Body of pancreas (tissue), 4 donors: ENCODE results near the gene CNTNAP2. TPM values are rescaled to one million over a fixed set of nuclear protein-coding genes. Genes with fewer than 3 reads are reported as not detected.

Experiments
- ATAC-seq: fragments of 150-250 bp; one replicate; pipeline ENCODE4 v1.9.1; 2016
- DNase-seq, 4 donors: peaks; one replicate each; pipeline ENCODE4 v3.0.0-alpha.2; 2019
- H3K27ac ChIP-seq, 4 donors: fragments of 200-600 bp; sonication (generic); 1 replicate in 3 of 4; 2 replicates in 1 of 4; pipeline versions ENCODE4 v1.5.1 to v1.6.1; 2016 to 2019; ENCODE audit warnings: mild to moderate bottlenecking in 1 of 4, mixed read lengths in 1 of 4, moderate library complexity in 1 of 4
- H3K27me3 ChIP-seq, 2 donors: fragments of 200-600 bp; sonication (generic); one replicate each; pipeline ENCODE4 v1.6.0; 2016; ENCODE audit warnings: mild to moderate bottlenecking in 1 of 2
- H3K36me3 ChIP-seq, 2 donors: fragments of 200-600 bp; sonication (generic); replicated peaks in 1 of 2; 2 replicates each; pipeline ENCODE4 v1.5.1; 2016; ENCODE audit warnings: low read depth in 2 of 2; ENCODE audit not compliant: insufficient read depth in 1 of 2
- H3K4me1 ChIP-seq: fragments of 200-600 bp; sonication (generic); one replicate; pipeline ENCODE4 v1.6.0; 2016
- H3K4me3 ChIP-seq, 2 donors: fragments of 200-600 bp; sonication (generic); 1 replicate in 1 of 2; 2 replicates in 1 of 2; pipeline ENCODE4 v1.5.1; 2016 to 2019
- H3K9me3 ChIP-seq, 3 donors: fragments of 200-600 bp; sonication (generic); 1 replicate in 2 of 3; 2 replicates in 1 of 3; pipeline ENCODE4 v1.5.1; 2016
- CTCF ChIP-seq, 7 experiments: fragments of 450-650 bp in 4 of 7; fragments of 200-600 bp in 3 of 7; sonication (generic) in 3 of 7; IDR thresholded peaks; one replicate each; pipeline ENCODE4 v1.5.1; 2016 to 2019; ENCODE audit warnings: antibody characterized with exemption in 7 of 7
- POLR2A ChIP-seq, 3 donors: fragments of 450-650 bp; IDR thresholded peaks; one replicate each; pipeline ENCODE4 v1.6.1; 2016; ENCODE audit warnings: antibody characterized with exemption in 3 of 3, mild to moderate bottlenecking in 2 of 3
- WGBS, 2 donors: methylation state at CpG; one replicate each; pipeline ENCODE4 v1.1.5; 2017; 5-methylcytosine and 5-hydroxymethylcytosine counted together
- intact Hi-C: fragments of 100-400 bp; cut with DNase I; formaldehyde crosslinking; loops from one replicate; pipeline ENCODE4 v1.15.1; 2023
- total RNA-seq, 2 donors: library from RNA; depleted of rRNA; stranded (reverse); fragments of >200 nt; gene quantifications; one replicate each; pipeline ENCODE4 v1.1.0, GENCODE V29; 2016

The CNTNAP2 gene
- total RNA-seq, 2 donors from 2014 or later: 1.0 TPM; not detected in 1

DNA sequence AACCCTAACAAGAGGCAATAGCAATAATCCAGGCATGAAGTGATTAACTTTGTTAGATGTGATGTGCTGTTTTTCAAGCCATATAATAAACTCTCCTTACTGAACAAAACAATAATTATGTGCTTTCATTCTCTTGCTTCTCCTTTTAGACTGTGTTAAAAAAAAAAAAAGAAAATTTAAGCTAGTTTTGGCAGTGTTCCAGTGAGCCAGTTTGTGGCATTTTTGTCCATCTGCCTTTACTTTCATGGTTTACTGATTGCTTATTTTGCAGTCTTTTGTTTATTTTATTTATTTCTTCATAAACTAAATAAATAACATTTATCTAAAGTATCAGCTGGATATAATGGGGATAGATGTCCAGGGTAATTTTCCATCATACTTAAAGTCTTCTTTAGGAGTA lies 625.3 kb downstream of the CNTNAP2 start:
- intact Hi-C loops: no loop called here
- TF ChIP-seq POLR2A (IDR thresholded peaks at IDR 0.05) (no peak), CTCF (IDR thresholded peaks at IDR 0.05) (no peak)
- Histone ChIP-seq H3K27me3 (no peaks in the 10 kb centered on the region), H3K27ac (no peak overlapping the region), H3K36me3 (no peaks in the 10 kb centered on the region), H3K4me1 (no peaks in the 10 kb centered on the region), H3K4me3 (no peak overlapping the region), H3K9me3 (no peaks in the 10 kb centered on the region)
- ATAC-seq (no peak), DNase-seq (no peak)

DNA sequence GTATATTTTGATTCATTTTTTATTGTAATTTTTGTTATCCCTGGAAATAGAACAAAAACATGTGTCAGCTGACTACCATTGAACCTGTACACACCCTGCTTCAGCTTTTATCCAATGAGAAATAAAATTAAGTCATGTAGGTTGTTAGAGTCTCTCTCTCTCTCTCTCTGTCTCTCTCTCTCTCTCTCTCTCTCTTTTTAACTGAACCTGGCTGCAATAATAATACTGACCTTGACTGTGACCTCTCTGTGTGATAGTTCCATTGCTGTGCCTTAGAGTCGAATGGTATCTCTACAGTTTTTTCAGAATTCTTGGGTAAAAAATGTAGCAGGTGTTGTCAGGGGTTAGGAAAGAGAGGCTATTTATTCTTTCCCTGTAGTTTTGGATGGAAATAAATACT lies 637.8 kb downstream of the CNTNAP2 start:
- no peak for TF ChIP-seq POLR2A (IDR thresholded peaks at IDR 0.05)
- no peak for TF ChIP-seq CTCF (IDR thresholded peaks at IDR 0.05)
- Histone ChIP-seq H3K4me1 (no peaks in the 10 kb centered on the region), H3K27ac (no peak overlapping the region), H3K4me3 (no peak overlapping the region), H3K27me3 (no peaks in the 10 kb centered on the region), H3K36me3 (no peaks in the 10 kb centered on the region), H3K9me3 (no peaks in the 10 kb centered on the region)
- ATAC-seq (no peak), DNase-seq (no peak)
- WGBS, 2 donors: 28 to 39% methylated on average over 1 of the region's 1 CpG
- intact Hi-C loops: no loop called here

- no peak for ATAC-seq
- Histone ChIP-seq H3K4me1 (no peaks in the 10 kb centered on the region), H3K27ac (no peak overlapping the region), H3K9me3 (no peaks in the 10 kb centered on the region), H3K36me3 (no peaks in the 10 kb centered on the region), H3K4me3 (no peak overlapping the region), H3K27me3 (no peaks in the 10 kb centered on the region)
- no peak for DNase-seq
- 81 to 84% methylated on average over 2 of the region's 2 CpGs for WGBS, 2 donors
- no peak for TF ChIP-seq CTCF (IDR thresholded peaks at IDR 0.05)
- no peak for TF ChIP-seq POLR2A (IDR thresholded peaks at IDR 0.05)
- intact Hi-C loops: no loop called here
Observed at GRCh38 chr7:146755585-146755984, 639.0 kb downstream of the CNTNAP2 start.

- H3K4me1 ChIP-seq: peaks cover 13% of the 10 kb centered on the region
- H3K27ac ChIP-seq: no peak overlapping the region
- 55 to 81% methylated on average over 3 of the region's 3 CpGs for WGBS, 2 donors
- DNase-seq: no peak
- H3K36me3 ChIP-seq: no peaks in the 10 kb centered on the region
- no peak overlapping the region for H3K4me3 ChIP-seq
- intact Hi-C loops: no loop called here
- no peaks in the 10 kb centered on the region for H3K27me3 ChIP-seq
- H3K9me3 ChIP-seq: no peaks in the 10 kb centered on the region
- no peak for ATAC-seq
- TF ChIP-seq CTCF (IDR thresholded peaks at IDR 0.05) (no peak), POLR2A (IDR thresholded peaks at IDR 0.05) (no peak)
Observed at GRCh38 chr7:146764458-146764857, 647.9 kb downstream of the CNTNAP2 start.

- no peak overlapping the region for H3K4me3 ChIP-seq
- TF ChIP-seq CTCF (IDR thresholded peaks at IDR 0.05) (no peak), POLR2A (IDR thresholded peaks at IDR 0.05) (no peak)
- H3K27me3 ChIP-seq: no peaks in the 10 kb centered on the region
- no peaks in the 10 kb centered on the region for H3K9me3 ChIP-seq
- peak in 3 of 4 donors; percentile 14 to 21 (median 15) for DNase-seq
- peak; percentile 67 for ATAC-seq
- peaks cover 13% of the 10 kb centered on the region for H3K4me1 ChIP-seq
- intact Hi-C loops: no loop called here
- H3K27ac ChIP-seq: peak overlapping the region in 1 of 4 donors; percentile 45
- no peaks in the 10 kb centered on the region for H3K36me3 ChIP-seq
- WGBS, 2 donors: 36 to 37% methylated on average over 3 of the region's 3 CpGs
Observed at GRCh38 chr7:146768957-146769356, 652.4 kb downstream of the CNTNAP2 start.
